Activated naive CD8-positive, alpha-beta T cell treated with anti-CD3 and anti-CD28 coated beads, Interleukin-2, amount 50 U/mL, for 16 hours (primary cell): Measurements from ENCODE around the gene ZDHHC7.
"Not testable (repeated sequence)": the region's sequence is repeated elsewhere in the genome, so short reads cannot be mapped to it uniquely, and the experiment has no call there.

Source experiments
- DNase-seq: peaks from one replicate; pipeline ENCODE4 v3.0.0-alpha.2; 2020; ENCODE audit warnings: low read depth, low spot score

ZDHHC7 gene

GRCh38 chr16:85042606-85043005 lies 31.3 kb upstream of the ZDHHC7 start:
- no peak for DNase-seq

DNA sequence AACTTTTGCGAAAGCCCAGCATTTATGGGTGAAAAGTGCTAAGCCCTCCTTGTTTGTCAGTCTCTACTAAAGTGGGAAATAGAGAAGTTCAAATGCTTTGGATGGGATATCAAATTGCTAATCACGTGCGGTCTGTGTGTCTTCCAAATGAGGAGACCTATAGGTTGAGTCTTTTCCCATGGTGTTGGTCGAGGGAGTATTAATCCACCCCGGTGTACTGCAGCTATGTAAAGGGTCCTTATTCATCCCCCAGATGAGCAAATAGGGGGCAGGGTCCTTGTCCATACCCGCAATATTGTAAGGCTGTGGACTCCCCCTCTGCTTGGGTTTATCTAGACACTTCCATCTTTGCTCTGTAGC lies 30.8 kb upstream of the ZDHHC7 start:
- DNase-seq, result no peak

DNA sequence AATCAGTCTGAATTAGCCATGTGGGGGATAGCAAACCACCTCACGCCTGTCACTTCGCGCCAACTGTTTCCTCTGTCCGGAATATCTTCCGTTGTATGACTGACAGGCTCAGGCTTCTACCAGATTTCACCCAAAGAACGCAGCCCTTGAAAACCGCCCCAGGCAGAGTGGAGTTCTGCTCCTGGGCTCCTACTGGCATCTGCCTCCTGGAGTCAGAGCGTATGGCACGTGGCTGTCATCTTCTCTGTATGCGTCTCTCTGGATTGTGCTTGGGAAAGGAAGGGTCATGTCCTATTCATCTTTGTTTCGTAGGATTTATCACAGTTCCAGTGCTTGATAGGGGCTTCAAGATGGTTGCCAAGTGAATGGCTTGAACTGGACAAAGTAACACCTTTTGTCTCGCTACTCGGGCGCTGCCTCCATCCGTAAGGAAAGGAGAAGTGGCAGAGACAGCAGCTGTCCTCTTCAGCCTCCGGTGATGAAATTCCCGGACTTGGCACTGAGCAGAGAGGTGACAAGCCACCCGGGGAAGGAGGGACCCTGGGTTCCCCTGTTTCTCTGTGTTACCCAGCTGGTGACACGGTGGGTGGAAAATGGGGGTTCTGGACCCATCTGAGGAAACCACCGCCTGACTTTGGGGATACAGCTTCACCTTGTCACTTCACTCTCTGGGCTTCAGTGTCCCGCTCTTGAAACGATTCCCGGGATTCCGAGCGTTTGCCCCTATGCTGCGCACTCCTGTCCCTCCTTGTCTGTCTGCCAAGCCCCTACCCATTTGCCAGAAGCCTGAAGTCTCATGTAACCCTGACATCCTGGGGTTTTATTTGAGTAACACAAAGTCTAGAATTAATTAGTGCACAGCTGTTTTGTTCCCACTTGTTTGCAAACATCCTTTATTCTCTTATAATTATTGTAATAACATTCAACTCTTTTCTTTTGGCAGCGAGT lies 30.2 kb upstream of the ZDHHC7 start:
- DNase-seq, result no peak

DNA sequence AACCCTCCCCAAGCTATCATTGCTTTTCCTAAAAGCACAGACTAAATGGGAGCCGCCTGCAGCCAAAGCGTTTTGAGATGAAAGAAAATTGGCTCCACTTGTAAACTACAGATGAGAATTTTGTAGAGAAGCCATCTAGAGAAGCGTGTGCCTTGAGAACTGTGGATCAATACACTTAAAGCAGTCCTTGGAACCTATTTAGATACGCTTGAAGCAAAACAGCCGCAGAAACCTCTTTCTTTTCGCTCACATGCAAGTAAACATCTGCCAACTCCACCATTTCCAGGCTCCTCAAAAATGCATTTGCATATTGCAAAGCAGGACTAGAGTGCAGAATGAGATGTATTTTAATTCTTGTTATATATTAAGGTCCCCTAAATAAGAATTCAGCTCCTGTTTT lies 29.4 kb upstream of the ZDHHC7 start:
- DNase-seq, result no peak

- no peak for DNase-seq
Observed at GRCh38 chr16:85037721-85038120, 26.4 kb upstream of the ZDHHC7 start.

- no peak for DNase-seq
Observed at GRCh38 chr16:85037050-85037410, 25.7 kb upstream of the ZDHHC7 start.

GRCh38 chr16:85036236-85037049 lies 25.1 kb upstream of the ZDHHC7 start:
- DNase-seq, result no peak

DNA sequence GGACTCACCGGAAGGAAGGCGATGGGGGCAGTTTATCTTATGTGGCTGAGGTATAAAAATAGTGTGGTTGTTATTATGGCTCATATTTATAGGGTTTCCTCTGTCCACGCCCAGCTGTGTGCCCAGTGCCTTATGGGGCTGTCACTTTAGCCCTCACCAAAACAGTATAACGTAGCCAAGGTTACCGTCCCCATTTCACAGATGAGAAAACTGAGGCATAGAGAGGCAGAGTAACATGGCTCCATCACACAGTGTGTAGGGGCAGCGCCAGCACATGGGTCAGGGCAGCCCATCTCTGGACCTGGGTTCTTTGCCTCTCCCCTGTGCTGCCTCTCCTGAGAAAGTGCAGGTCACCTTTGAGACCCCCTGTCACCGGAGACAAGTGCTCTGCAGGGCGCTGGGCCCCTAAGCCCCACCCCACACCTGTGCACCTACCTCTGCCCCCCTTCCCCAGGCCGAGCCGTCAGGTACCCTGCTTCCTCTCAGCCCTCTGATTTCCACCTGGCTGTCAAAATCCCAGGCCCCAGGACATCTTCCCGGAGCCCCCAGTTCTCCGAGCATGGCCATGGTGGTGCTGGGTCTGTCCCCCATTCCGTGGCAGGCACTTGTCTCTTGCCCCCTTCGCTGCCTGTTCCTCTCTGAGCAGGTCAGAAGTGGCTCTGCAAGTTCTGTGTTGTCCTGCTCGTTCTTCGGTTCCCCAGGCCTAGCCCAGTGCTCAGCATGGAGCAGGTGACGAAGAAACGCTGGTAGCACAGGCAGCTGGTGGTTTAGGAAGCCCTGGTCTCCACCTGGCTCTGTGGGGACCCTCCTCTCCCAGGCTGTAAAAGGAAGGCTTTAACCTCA lies 23.5 kb upstream of the ZDHHC7 start:
- DNase-seq, result no peak

DNA sequence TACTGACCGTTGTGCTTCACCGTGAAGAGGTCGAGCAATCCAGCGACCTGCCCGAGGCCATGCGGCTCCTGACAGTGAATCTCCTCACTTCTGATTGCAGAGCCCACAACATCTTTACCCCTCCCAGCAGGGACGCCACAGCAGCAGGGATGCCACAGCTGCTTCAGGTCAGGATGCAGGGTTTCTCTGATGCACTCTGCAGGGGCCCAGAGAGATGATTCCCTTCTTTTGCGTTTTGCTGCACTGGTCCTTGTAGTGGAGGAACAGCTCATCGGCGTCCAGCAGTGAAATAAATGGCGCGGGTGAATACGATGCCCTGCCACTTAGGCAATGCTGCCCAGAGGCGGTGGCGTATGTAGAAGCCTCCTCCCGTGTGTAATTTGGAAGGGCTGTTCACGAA lies 21.8 kb upstream of the ZDHHC7 start:
- no peak for DNase-seq

DNA sequence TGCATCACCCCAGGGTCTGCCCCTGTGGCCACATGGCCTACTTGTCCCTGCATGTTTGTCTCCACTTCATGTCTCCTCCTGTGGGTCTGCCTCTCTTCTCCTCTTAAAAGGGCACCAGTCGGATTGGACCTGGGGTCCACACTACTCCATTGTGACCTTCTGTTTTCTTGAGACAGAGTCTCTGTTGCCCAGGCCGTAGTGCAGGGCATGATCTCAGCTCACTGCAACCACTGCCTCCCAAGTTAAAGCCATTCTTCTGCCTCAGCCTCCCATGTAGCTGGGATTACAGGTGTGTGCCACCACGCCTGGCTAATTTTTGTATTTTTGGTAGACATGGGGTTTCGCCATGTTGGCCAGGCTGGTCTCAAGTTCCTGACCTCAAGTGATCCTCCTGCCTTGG lies 20.9 kb upstream of the ZDHHC7 start:
- not testable (repeated sequence) for DNase-seq

GRCh38 chr16:85031451-85031850 lies 20.1 kb upstream of the ZDHHC7 start:
- no peak for DNase-seq

DNA sequence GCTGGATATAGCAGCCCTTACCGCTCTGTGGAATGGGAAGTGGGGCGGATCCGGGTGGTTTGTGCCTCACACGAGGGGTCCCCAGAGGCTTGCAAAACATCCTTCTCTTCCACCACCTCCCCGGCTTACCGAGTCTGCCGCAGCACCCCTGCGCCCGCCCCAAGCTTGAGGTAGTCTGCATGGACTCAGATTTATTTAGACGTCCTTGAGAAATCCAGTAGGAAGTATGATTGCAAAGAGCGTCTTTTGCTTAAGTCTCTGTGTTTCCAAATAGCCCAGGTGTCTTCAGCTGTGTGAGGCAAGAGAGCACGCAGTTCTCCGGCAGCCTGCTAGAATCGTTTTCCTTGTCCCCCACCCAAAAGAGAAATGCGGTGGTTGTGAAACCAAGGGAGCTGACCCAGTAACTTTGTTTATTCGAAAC lies 18.7 kb upstream of the ZDHHC7 start:
- no peak for DNase-seq

DNA sequence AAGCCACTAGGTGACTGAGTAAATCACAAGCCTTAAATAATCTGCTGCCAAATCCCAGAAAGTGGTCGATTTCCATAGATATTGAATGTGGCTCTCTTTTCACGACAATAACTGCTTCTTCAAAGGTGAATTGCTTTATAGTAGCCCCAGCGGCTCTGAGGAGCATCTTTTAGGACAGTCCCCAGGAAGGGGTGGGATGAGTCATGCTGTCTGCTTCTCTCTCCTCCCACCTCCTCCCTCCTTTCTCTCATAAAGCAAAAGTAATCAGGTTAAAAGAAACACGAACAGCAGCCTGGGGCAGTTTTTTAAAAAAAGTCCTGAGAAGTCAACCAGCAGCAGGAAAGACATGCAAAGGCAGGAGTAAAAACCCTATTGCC lies 18.1 kb upstream of the ZDHHC7 start:
- DNase-seq, result peak; percentile 30

GRCh38 chr16:85028685-85029407 lies 17.5 kb upstream of the ZDHHC7 start:
- peak; percentile 36 for DNase-seq

- DNase-seq, result no peak
Observed at GRCh38 chr16:85027958-85028684, 16.8 kb upstream of the ZDHHC7 start.

- peak; percentile 86 for DNase-seq
Observed at GRCh38 chr16:85027349-85027957, 16.1 kb upstream of the ZDHHC7 start, which contains the start of gene KIAA0513. Gene KIAA0513, plus strand, starts transcription at chr16:85027795. Its CDS starts 39,277 bp downstream, at chr16:85067072.

- no peak for DNase-seq
Observed at GRCh38 chr16:85026703-85027102, 15.4 kb upstream of the ZDHHC7 start.

- DNase-seq, result no peak
Observed at GRCh38 chr16:85025781-85026653, 14.7 kb upstream of the ZDHHC7 start.

GRCh38 chr16:85019659-85020245 lies 8.4 kb upstream of the ZDHHC7 start:
- no peak for DNase-seq
